Colonic mucosa (tissue), 2 donors: ENCODE measurements around the gene SPATA20. TPM values are rescaled to one million over a fixed set of nuclear protein-coding genes. Genes with fewer than 3 reads are reported as not detected.

ENCODE experiments used
- total RNA-seq, 2 donors: library from RNA; stranded (reverse); fragmentation: NEBNext Ultra II Directional in 1 of 2; extraction: Animal tissue kit (Norgen Biotek cat#: 25700) in 1 of 2; gene quantifications; one replicate each; pipeline ENCODE4 v1.2.1, GENCODE V29; 2021
- donor health status: DM: no; HTN: no; CAD: no.
- donor health status: DM: no; HTN: no; CAD: no.

SPATA20 gene
- total RNA-seq, 2 donors from 2014 or later, result 41.6 to 53.1 TPM

Other genes with a start within 250 kb of the SPATA20 start
- 10 to 100 TPM; 15.6 to 28.5 TPM for gene XYLT2, start 201.0 kb upstream of the SPATA20 start, total RNA-seq
- gene MRPL27, start 174.0 kb upstream of the SPATA20 start, total RNA-seq, result 100 to 1,000 TPM in 1 of 2 donors, 10 to 100 TPM in 1; 71.7 to 135 TPM
- 10 to 100 TPM in 1 of 2 donors, 1 to 10 TPM in 1; 1.8 to 10.1 TPM for gene EME1, start 173.9 kb upstream of the SPATA20 start, total RNA-seq
- 100 to 1,000 TPM; 147 to 265 TPM for gene LRRC59, start 149.7 kb upstream of the SPATA20 start, total RNA-seq
- 100 to 1,000 TPM in 1 of 2 donors, 10 to 100 TPM in 1; 50.8 to 119 TPM for gene ACSF2, start 121.0 kb upstream of the SPATA20 start, total RNA-seq
- gene CHAD, start 78.3 kb upstream of the SPATA20 start, total RNA-seq, result 1 to 10 TPM; 1.8 to 3.6 TPM
- gene RSAD1, start 68.3 kb upstream of the SPATA20 start, total RNA-seq, result 10 to 100 TPM; 22.2 to 29.3 TPM
- 1 to 10 TPM in 1 of 2 donors, under 1 TPM in 1; 0.56 to 2.8 TPM for gene MYCBPAP, start 38.7 kb upstream of the SPATA20 start, total RNA-seq
- gene EPN3, start 14.4 kb upstream of the SPATA20 start, total RNA-seq, result 10 to 100 TPM; 18.3 to 79.8 TPM
- under 1 TPM; 0.07 to 0.19 TPM for gene CACNA1G, start 13.5 kb downstream of the SPATA20 start, total RNA-seq
- gene ABCC3, start 87.7 kb downstream of the SPATA20 start, total RNA-seq, result 100 to 1,000 TPM; 187 to 226 TPM
- gene ANKRD40, start 160.7 kb downstream of the SPATA20 start, total RNA-seq, result 10 to 100 TPM; 20.1 to 25.1 TPM
- gene LUC7L3, start 172.4 kb downstream of the SPATA20 start, total RNA-seq, result 10 to 100 TPM; 73.0 to 88.3 TPM
- 10 to 100 TPM; 44.9 to 54.5 TPM for gene ANKRD40CL, start 220.3 kb downstream of the SPATA20 start, total RNA-seq